HG03469 (cell line): ENCODE measurements around the gene ETV5.
A peak's percentile ranks its signal among the peaks of the same experiment; 100 is the strongest.
"Not testable (repeated sequence)": the region's sequence is repeated elsewhere in the genome, so short reads cannot be mapped to it uniquely, and the experiment has no call there.

ENCODE experiments used
- ATAC-seq: cut with Tn5 transposase; IDR thresholded peaks from one replicate; pipeline ENCODE4 v1.9.1; 2021; ENCODE audit warnings: mild to moderate bottlenecking, moderate library complexity, moderate number of reproducible peaks; ENCODE audit not compliant: unreplicated experiment

ETV5 gene

GRCh38 chr3:186032321-186032720 lies 76.6 kb downstream of the ETV5 start:
- no peak for ATAC-seq

GRCh38 chr3:186025993-186026392 lies 82.9 kb downstream of the ETV5 start:
- ATAC-seq, result not testable (repeated sequence)

- ATAC-seq, result no peak
Measured at GRCh38 chr3:186025161-186025560, 83.7 kb downstream of the ETV5 start.

GRCh38 chr3:186024210-186024609 lies 84.7 kb downstream of the ETV5 start:
- no peak for ATAC-seq

GRCh38 chr3:186022931-186023330 lies 86.0 kb downstream of the ETV5 start:
- no peak for ATAC-seq

GRCh38 chr3:186021673-186022362 lies 87.1 kb downstream of the ETV5 start:
- no peak for ATAC-seq

GRCh38 chr3:186021250-186021649 lies 87.6 kb downstream of the ETV5 start:
- ATAC-seq, result not testable (repeated sequence)

- not testable (repeated sequence) for ATAC-seq
Measured at GRCh38 chr3:186019288-186019687, 89.6 kb downstream of the ETV5 start.

GRCh38 chr3:186014866-186015265 lies 94.0 kb downstream of the ETV5 start:
- no peak for ATAC-seq

- ATAC-seq, result no peak
Measured at GRCh38 chr3:186013312-186013711, 95.6 kb downstream of the ETV5 start.

GRCh38 chr3:186012137-186012536 lies 96.8 kb downstream of the ETV5 start:
- no peak for ATAC-seq

- no peak for ATAC-seq
Measured at GRCh38 chr3:186004671-186005070, 104.2 kb downstream of the ETV5 start.

- ATAC-seq, result no peak
Measured at GRCh38 chr3:186004209-186004608, 104.7 kb downstream of the ETV5 start.

- peak; percentile 75 for ATAC-seq
Measured at GRCh38 chr3:186003610-186004009, 105.3 kb downstream of the ETV5 start.

- no peak for ATAC-seq
Measured at GRCh38 chr3:186002884-186003472, 105.9 kb downstream of the ETV5 start.

GRCh38 chr3:186001842-186002241 lies 107.0 kb downstream of the ETV5 start:
- no peak for ATAC-seq

- ATAC-seq, result no peak
Measured at GRCh38 chr3:185999221-185999620, 109.7 kb downstream of the ETV5 start.

- no peak for ATAC-seq
Measured at GRCh38 chr3:185998136-185998535, 110.8 kb downstream of the ETV5 start.

GRCh38 chr3:185997130-185997529 lies 111.8 kb downstream of the ETV5 start:
- no peak for ATAC-seq
